GM10248 (cell line): ENCODE results near the gene EEF1A1.
"Not testable (repeated sequence)": the region's sequence is repeated elsewhere in the genome, so short reads cannot be mapped to it uniquely, and the experiment has no call there.

Experiments used
- CTCF ChIA-PET: fragments of 300-600 bp; sonication (Branson Sonifier 250); formaldehyde crosslinking; extraction: SDS; loops from one replicate; lab custom pipeline; 2021; ENCODE audit warnings: antibody characterized with exemption; lab: Yijun Ruan, JAX
- POLR2A ChIA-PET: fragments of 350-650 bp; sonication (Branson Sonifier 250); formaldehyde crosslinking; extraction: SDS; loops from one replicate; lab custom pipeline; 2020; ENCODE audit warnings: antibody characterized with exemption; lab: Yijun Ruan, JAX
- DNase-seq: peaks from one replicate; pipeline ENCODE4 v3.0.0; 2012; ENCODE audit errors: extremely low spot score
- CTCF ChIP-seq: IDR thresholded peaks from 2 replicates; pipeline ENCODE4 v1.5.1; 2012; ENCODE audit warnings: mild to moderate bottlenecking, low read depth; ENCODE audit errors: extremely low read depth, missing control alignments, control extremely low read depth

The EEF1A1 gene

DNA sequence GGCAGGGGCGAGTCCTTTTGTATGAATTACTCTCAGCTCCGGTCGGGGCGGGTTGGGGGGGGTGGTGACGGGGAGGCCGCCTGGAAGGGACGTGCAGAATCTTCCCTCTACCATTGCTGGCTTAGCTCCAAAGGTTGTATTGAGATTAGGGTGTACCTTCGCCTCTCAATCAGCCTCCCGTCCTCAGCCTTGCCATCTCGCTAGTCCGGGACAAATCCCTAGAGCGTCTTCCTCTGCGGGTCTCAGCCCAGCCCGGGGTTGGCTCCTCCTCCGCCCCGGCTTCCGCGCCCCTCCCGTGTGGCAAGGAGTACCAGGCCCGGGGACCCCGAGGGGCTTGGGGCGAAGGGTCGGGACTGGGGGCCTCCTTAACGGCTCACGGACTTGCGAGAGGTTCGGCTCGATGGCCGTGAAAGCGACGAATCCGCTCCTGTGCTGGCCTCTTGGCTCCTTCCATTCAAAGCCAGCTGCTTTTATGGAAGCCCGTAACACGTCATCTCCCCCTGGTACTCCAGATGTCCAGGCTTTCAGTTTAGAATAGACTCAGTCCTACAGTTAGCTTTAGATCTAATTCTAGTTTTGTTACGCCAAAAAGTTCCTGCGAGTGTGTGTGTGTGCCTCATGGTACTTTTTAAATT, 636 bp upstream of the EEF1A1 start:
- ChIA-PET POLR2A (interaction anchor here (0.6 to 2.9 kb wide), 12 partner anchors 9 to 201 kb away, joined by 3 to 23 read pairs (median 10); partner anchors contain the start of genes MTO1 and SLC17A5), CTCF (interaction anchor here (1.4 to 3.3 kb wide), 5 partner anchors 11 to 89 kb away, joined by 3 to 22 read pairs (median 5); no protein-coding TSS in a partner anchor)
- peak; percentile 35 for DNase-seq
- no peak for TF ChIP-seq CTCF

- POLR2A ChIA-PET = interaction anchor here (0.5 to 2.9 kb wide), 13 partner anchors 7 to 203 kb away, joined by 3 to 23 read pairs (median 11); partner anchors contain the start of genes MTO1 and SLC17A5
- DNase-seq = peak; percentile 54
- CTCF ChIA-PET = interaction anchor here (2.0 to 3.3 kb wide), 2 partner anchors 91 kb away, joined by 6 to 22 read pairs; no protein-coding TSS in a partner anchor
- TF ChIP-seq CTCF = no peak
Measured at GRCh38 chr6:73519926-73520687, 725 bp downstream of the EEF1A1 start.

GRCh38 chr6:73518982-73519881, 1.6 kb downstream of the EEF1A1 start:
- DNase-seq = not testable (repeated sequence)
- POLR2A ChIA-PET = interaction anchor here (0.6 to 2.7 kb wide), 6 partner anchors 38 to 1764 kb away, joined by 5 to 23 read pairs (median 12); partner anchors contain the start of genes MTO1 and SLC17A5
- CTCF ChIA-PET = interaction anchor here (2.0 kb wide), 1 partner anchor 92 kb away, joined by 6 read pairs; no protein-coding TSS in a partner anchor

DNA sequence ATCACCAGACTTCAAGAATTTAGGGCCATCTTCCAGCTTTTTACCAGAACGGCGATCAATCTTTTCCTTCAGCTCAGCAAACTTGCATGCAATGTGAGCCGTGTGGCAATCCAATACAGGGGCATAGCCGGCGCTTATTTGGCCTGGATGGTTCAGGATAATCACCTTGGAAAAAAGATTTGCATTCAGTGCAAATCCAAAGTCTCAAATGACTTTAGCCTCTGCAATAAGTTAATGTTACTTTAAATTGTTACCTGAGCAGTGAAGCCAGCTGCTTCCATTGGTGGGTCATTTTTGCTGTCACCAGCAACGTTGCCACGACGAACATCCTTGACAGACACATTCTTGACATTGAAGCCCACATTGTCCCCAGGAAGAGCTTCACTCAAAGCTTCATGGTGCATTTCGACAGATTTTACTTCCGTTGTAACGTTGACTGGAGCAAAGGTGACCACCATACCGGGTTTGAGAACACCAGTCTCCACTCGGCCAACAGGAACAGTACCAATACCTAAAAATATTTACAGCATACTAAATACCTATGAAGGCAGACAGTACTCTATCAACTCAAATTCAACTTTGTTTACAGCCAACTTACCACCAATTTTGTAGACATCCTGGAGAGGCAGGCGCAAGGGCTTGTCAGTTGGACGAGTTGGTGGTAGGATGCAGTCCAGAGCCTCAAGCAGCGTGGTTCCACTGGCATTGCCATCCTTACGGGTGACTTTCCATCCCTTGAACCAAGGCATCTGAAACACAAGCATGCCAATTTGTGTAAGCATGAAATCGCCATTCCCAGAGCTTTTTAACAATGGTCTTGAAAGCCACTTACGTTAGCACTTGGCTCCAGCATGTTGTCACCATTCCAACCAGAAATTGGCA, 2.5 kb downstream of the EEF1A1 start:
- not testable (repeated sequence) for DNase-seq
- ChIA-PET CTCF (interaction anchor here (2.0 kb wide), 1 partner anchor 93 kb away, joined by 6 read pairs; no protein-coding TSS in a partner anchor), POLR2A (interaction anchor here (0.6 kb wide), 1 partner anchor 1765 kb away, joined by 6 read pairs; no protein-coding TSS in a partner anchor)

GRCh38 chr6:73516514-73517489, 4.0 kb downstream of the EEF1A1 start:
- ChIA-PET POLR2A (interaction anchor here (0.6 to 1.0 kb wide), 2 partner anchors 70 to 84 kb away, joined by 3 to 6 read pairs; no protein-coding TSS in a partner anchor), CTCF (interaction anchor here (0.7 to 2.8 kb wide), 4 partner anchors 64 to 137 kb away, joined by 3 to 16 read pairs (median 7); partner anchors contain the start of gene SLC17A5)
- TF ChIP-seq CTCF = no peak
- no peak for DNase-seq

GRCh38 chr6:73515204-73515655, 5.6 kb downstream of the EEF1A1 start:
- no peak for TF ChIP-seq CTCF
- DNase-seq = no peak
- ChIA-PET POLR2A (interaction anchor here (0.6 to 1.1 kb wide), 5 partner anchors 33 to 166 kb away, joined by 3 to 6 read pairs (median 3); partner anchors contain the start of gene MTO1), CTCF (interaction anchor here (0.6 to 4.7 kb wide), 11 partner anchors 8 to 137 kb away, joined by 3 to 53 read pairs (median 4); no protein-coding TSS in a partner anchor)
